ENCODE measurements around the gene VANGL2. TPM values are rescaled to one million over a fixed set of nuclear protein-coding genes. Genes with fewer than 3 reads are reported as not detected.

VANGL2 gene
- total RNA-seq, 1 experiment from 2014 or later, result 2.2 TPM

GRCh38 chr1:160415696-160416290, 15.4 kb downstream of the VANGL2 start:
- H3K4me3 ChIP-seq, result no peak overlapping the region
- no peaks in the 10 kb centered on the region; the same call in 1 of the 2 replicates for H3K9me3 ChIP-seq (replicated peaks)
- H3K27me3 ChIP-seq (replicated peaks), result no peaks in the 10 kb centered on the region
- no peak for DNase-seq (ENCODE audit: low read depth in 1 of 2, low spot score in 2 of 2)
- no peak overlapping the region for H3K27ac ChIP-seq
- H3K4me1 ChIP-seq (replicated peaks), result no peaks in the 10 kb centered on the region
- H3K36me3 ChIP-seq, result no peaks in the 10 kb centered on the region

- DNase-seq (ENCODE audit: low read depth in 1 of 2, low spot score in 2 of 2), result peak in 1 of 2 experiments; percentile 28
- no peaks in the 10 kb centered on the region for H3K27me3 ChIP-seq (replicated peaks)
- no peak overlapping the region for H3K4me3 ChIP-seq
- H3K27ac ChIP-seq, result no peak overlapping the region
- no peaks in the 10 kb centered on the region for H3K4me1 ChIP-seq (replicated peaks)
- H3K9me3 ChIP-seq (replicated peaks), result no peaks in the 10 kb centered on the region; the same call in 1 of the 2 replicates
- H3K36me3 ChIP-seq, result peaks cover under 1% of the 10 kb centered on the region; the same call in 1 of the 2 replicates
Observed at GRCh38 chr1:160416369-160416768, 16.0 kb downstream of the VANGL2 start.

- no peaks in the 10 kb centered on the region for H3K27me3 ChIP-seq (replicated peaks)
- no peaks in the 10 kb centered on the region for H3K4me1 ChIP-seq (replicated peaks)
- H3K27ac ChIP-seq, result no peak overlapping the region
- DNase-seq (ENCODE audit: low read depth in 1 of 2, low spot score in 2 of 2), result no peak
- H3K4me3 ChIP-seq, result no peak overlapping the region
- peaks cover 2% of the 10 kb centered on the region; the same call in 1 of the 2 replicates for H3K36me3 ChIP-seq
- H3K9me3 ChIP-seq (replicated peaks), result no peaks in the 10 kb centered on the region
Observed at GRCh38 chr1:160418483-160418882, 18.1 kb downstream of the VANGL2 start.

- Histone ChIP-seq H3K4me1 (replicated peaks) (no peaks in the 10 kb centered on the region), H3K36me3 (peaks cover 3% of the 10 kb centered on the region; the same call in 1 of the 2 replicates), H3K27ac (no peak overlapping the region), H3K27me3 (replicated peaks) (no peaks in the 10 kb centered on the region), H3K4me3 (no peak overlapping the region), H3K9me3 (replicated peaks) (no peaks in the 10 kb centered on the region)
- no peak for DNase-seq (ENCODE audit: low read depth in 1 of 2, low spot score in 2 of 2)
Observed at GRCh38 chr1:160419150-160419837, 18.9 kb downstream of the VANGL2 start.

GRCh38 chr1:160419838-160420169, 19.4 kb downstream of the VANGL2 start:
- DNase-seq (ENCODE audit: low read depth in 1 of 2, low spot score in 2 of 2), result no peak
- H3K27ac ChIP-seq, result no peak overlapping the region
- H3K9me3 ChIP-seq (replicated peaks), result no peaks in the 10 kb centered on the region
- H3K4me3 ChIP-seq, result no peak overlapping the region
- peaks cover 4% of the 10 kb centered on the region; the same call in 1 of the 2 replicates for H3K36me3 ChIP-seq
- H3K4me1 ChIP-seq (replicated peaks), result no peaks in the 10 kb centered on the region
- no peaks in the 10 kb centered on the region for H3K27me3 ChIP-seq (replicated peaks)

GRCh38 chr1:160420881-160421842, 20.8 kb downstream of the VANGL2 start:
- no peak for DNase-seq (ENCODE audit: low read depth in 1 of 2, low spot score in 2 of 2)
- no peak overlapping the region for H3K4me3 ChIP-seq
- peaks cover 4% of the 10 kb centered on the region; the same call in 1 of the 2 replicates for H3K36me3 ChIP-seq
- no peaks in the 10 kb centered on the region for H3K9me3 ChIP-seq (replicated peaks)
- H3K4me1 ChIP-seq (replicated peaks), result no peaks in the 10 kb centered on the region
- H3K27me3 ChIP-seq (replicated peaks), result no peaks in the 10 kb centered on the region
- no peak overlapping the region for H3K27ac ChIP-seq

GRCh38 chr1:160421881-160422280, 21.5 kb downstream of the VANGL2 start:
- Histone ChIP-seq H3K27me3 (replicated peaks) (no peaks in the 10 kb centered on the region), H3K27ac (no peak overlapping the region), H3K36me3 (peaks cover 4% of the 10 kb centered on the region; the same call in 1 of the 2 replicates)

GRCh38 chr1:160423966-160424365, 23.6 kb downstream of the VANGL2 start:
- peaks cover 10% of the 10 kb centered on the region; the same call in 1 of the 2 replicates for H3K36me3 ChIP-seq
- no peak for DNase-seq (ENCODE audit: low read depth in 1 of 2, low spot score in 2 of 2)
- no peak overlapping the region for H3K27ac ChIP-seq
- H3K9me3 ChIP-seq (replicated peaks), result no peaks in the 10 kb centered on the region
- no peaks in the 10 kb centered on the region for H3K27me3 ChIP-seq (replicated peaks)
- H3K4me3 ChIP-seq, result no peak overlapping the region
- peaks cover 4% of the 10 kb centered on the region for H3K4me1 ChIP-seq (replicated peaks)

More at GRCh38 chr1:160421881-160422280, 21.5 kb downstream of the VANGL2 start:
- Histone ChIP-seq H3K9me3 (replicated peaks) (no peaks in the 10 kb centered on the region), H3K4me1 (replicated peaks) (no peaks in the 10 kb centered on the region), H3K4me3 (no peak overlapping the region)
- DNase-seq (ENCODE audit: low read depth in 1 of 2, low spot score in 2 of 2), result no peak

- no peak for DNase-seq (ENCODE audit: low read depth in 1 of 2, low spot score in 2 of 2)
- Histone ChIP-seq H3K27me3 (replicated peaks) (no peaks in the 10 kb centered on the region), H3K9me3 (replicated peaks) (no peaks in the 10 kb centered on the region), H3K4me3 (no peak overlapping the region), H3K36me3 (peaks cover 10% of the 10 kb centered on the region; the same call in 1 of the 2 replicates), H3K4me1 (replicated peaks) (peaks cover 20% of the 10 kb centered on the region), H3K27ac (no peak overlapping the region)
Observed at GRCh38 chr1:160425847-160426246, 25.5 kb downstream of the VANGL2 start.

GRCh38 chr1:160427625-160428024, 27.3 kb downstream of the VANGL2 start:
- DNase-seq (ENCODE audit: low read depth in 1 of 2, low spot score in 2 of 2), result no peak
- H3K4me3 ChIP-seq, result no peak overlapping the region
- no peaks in the 10 kb centered on the region for H3K9me3 ChIP-seq (replicated peaks)
- H3K36me3 ChIP-seq, result 0 out of 2 replicates have a peak, but pooled peaks cover 8% of the 10 kb centered on the region
- H3K27me3 ChIP-seq (replicated peaks), result no peaks in the 10 kb centered on the region
- no peak overlapping the region for H3K27ac ChIP-seq
- H3K4me1 ChIP-seq (replicated peaks), result peaks cover 29% of the 10 kb centered on the region

GRCh38 chr1:160428053-160428452, 27.7 kb downstream of the VANGL2 start:
- Histone ChIP-seq H3K4me1 (replicated peaks) (peaks cover 29% of the 10 kb centered on the region), H3K27me3 (replicated peaks) (no peaks in the 10 kb centered on the region), H3K27ac (no peak overlapping the region), H3K4me3 (no peak overlapping the region), H3K36me3 (0 out of 2 replicates have a peak, but pooled peaks cover 8% of the 10 kb centered on the region), H3K9me3 (replicated peaks) (no peaks in the 10 kb centered on the region)
- DNase-seq (ENCODE audit: low read depth in 1 of 2, low spot score in 2 of 2), result no peak

GRCh38 chr1:160428655-160429054, 28.3 kb downstream of the VANGL2 start:
- Histone ChIP-seq H3K4me3 (no peak overlapping the region), H3K4me1 (replicated peaks) (peaks cover 29% of the 10 kb centered on the region), H3K9me3 (replicated peaks) (no peaks in the 10 kb centered on the region), H3K36me3 (0 out of 2 replicates have a peak, but pooled peaks cover 8% of the 10 kb centered on the region), H3K27me3 (replicated peaks) (no peaks in the 10 kb centered on the region), H3K27ac (peak overlapping the region; percentile 56)
- peak; percentile 70 to 74 for DNase-seq (ENCODE audit: low read depth in 1 of 2, low spot score in 2 of 2)

- peak in 1 of 2 experiments; percentile 26 for DNase-seq (ENCODE audit: low read depth in 1 of 2, low spot score in 2 of 2)
- peaks cover 29% of the 10 kb centered on the region for H3K4me1 ChIP-seq (replicated peaks)
- H3K4me3 ChIP-seq, result no peak overlapping the region
- no peaks in the 10 kb centered on the region for H3K27me3 ChIP-seq (replicated peaks)
- H3K36me3 ChIP-seq, result 0 out of 2 replicates have a peak, but pooled peaks cover 8% of the 10 kb centered on the region
- H3K9me3 ChIP-seq (replicated peaks), result no peaks in the 10 kb centered on the region
- H3K27ac ChIP-seq, result peak overlapping the region; percentile 56
Observed at GRCh38 chr1:160429125-160429561, 28.8 kb downstream of the VANGL2 start.
